C1 segment of cervical spinal cord (tissue), 14 donors: ENCODE measurements around the gene KCNA2.

Experiments used
- DNase-seq, 14 donors: peaks; one replicate each; lab custom pipeline; 2025; lab: John Stamatoyannopoulos, UW

KCNA2 gene

GRCh38 chr1:110605901-110606656 lies at the start of gene KCNA2:
KCNA2 (minus strand) TSS chr1:110606358; CDS start chr1:110604782, 1,576 bp downstream.
- DNase-seq = peak in 11 of 14 donors; percentile 49 to 88 (median 68)

DNA sequence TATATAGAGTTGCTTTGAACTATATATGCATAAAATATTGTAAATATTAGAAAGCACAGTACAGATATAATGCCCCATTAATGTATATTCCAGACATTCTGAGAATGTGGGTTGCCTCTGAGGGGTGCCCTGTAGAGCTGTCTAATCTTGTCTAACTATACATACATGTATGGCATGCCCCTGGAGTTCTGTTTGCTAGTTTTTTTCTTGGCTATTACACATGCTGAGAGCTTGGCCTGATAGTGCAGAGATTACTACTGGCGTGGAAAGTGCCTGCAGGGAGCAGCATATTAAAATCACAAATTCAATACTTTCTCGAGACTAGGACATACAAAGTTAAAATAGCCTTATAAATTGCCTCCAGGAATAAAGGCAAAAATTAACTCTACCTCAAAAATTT lies 44.5 kb upstream of the KCNA2 start:
- DNase-seq = no peak

DNA sequence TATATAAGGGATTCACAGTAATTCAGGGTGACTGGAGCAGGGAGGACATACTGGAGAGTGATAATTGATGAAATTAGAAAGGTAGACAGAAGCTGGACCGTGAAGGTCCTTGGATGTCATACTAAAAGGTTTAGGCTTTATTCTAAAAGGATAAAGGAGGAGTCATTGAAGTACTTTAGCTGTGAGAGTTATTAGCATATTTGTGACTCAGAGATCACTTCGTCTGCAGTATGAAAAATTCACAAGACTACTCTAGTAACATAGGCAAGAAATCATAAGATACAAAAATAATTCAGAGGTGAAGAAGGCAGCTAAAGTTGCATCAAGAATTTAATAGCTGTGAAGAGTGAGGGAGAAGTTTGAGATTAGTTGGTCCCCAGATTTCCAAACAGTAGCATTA lies 42.3 kb upstream of the KCNA2 start:
- no peak for DNase-seq

DNA sequence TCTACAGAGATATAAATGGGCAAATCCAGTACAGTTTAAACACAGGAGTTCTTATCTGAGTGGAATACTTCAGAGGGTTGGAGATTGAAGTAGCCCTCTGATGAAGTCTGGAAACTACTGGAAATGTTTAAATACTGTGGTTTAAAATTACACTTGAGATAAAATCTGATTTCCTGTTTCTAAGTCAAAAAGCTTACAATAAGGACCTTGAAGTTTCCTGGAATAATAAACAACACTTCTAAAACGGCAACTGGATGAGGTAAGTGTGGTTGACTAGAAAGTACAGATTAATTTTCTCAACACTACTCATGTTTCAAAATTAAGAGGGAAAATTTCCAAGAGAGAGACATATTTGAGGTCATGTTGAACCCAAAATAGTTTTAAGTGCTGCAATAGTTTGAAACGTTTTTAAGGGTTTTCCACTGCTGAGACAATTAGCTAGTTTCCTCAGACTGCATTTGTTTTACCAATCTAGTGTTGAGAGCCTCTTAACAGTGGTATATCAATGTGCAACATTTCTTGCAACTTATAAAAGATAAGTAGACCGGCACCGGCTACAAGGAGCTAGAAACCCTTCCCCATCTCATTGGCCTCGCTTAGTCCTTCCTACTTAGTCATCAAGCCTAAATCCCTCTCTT lies 41.2 kb upstream of the KCNA2 start:
- no peak for DNase-seq

- DNase-seq = no peak
These were observed 39.9 kb upstream of the KCNA2 start for GRCh38 chr1:110645821-110646735.

GRCh38 chr1:110645211-110645610 lies 39.1 kb upstream of the KCNA2 start:
- DNase-seq = no peak

DNA sequence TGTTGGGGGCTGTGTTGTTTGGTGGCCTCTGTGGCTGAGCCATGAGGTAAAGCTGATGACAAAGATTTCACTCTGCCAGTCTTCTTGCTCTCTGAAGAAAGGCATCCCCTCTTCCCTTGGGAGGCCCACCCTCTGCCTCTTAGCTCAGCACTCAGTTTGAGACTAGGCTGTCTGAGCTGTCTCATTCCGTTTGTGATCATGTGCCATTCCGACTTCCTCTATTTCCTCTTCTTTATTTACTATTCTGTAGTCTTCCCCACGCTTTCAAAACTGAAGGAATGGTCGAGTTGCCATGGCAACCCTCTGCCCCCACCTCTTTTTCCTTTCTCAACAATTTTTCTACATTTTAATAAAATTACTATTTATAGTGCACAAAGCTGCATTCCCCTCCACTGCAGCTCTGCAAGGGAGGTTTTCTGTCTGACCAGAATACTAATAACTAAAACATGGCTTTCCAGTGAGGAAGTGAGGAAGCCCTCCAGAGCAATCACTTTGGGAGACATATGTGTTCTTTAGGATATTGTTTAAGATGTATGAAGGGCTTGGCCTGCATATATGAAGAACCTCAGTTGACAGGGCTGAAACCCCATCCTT lies 37.8 kb upstream of the KCNA2 start:
- DNase-seq = no peak

- DNase-seq = no peak
These were observed 33.7 kb upstream of the KCNA2 start for GRCh38 chr1:110639724-110640386.

- DNase-seq = no peak
These were observed 32.4 kb upstream of the KCNA2 start for GRCh38 chr1:110638556-110638955.

- DNase-seq = no peak
These were observed 31.9 kb upstream of the KCNA2 start for GRCh38 chr1:110638058-110638457.

DNA sequence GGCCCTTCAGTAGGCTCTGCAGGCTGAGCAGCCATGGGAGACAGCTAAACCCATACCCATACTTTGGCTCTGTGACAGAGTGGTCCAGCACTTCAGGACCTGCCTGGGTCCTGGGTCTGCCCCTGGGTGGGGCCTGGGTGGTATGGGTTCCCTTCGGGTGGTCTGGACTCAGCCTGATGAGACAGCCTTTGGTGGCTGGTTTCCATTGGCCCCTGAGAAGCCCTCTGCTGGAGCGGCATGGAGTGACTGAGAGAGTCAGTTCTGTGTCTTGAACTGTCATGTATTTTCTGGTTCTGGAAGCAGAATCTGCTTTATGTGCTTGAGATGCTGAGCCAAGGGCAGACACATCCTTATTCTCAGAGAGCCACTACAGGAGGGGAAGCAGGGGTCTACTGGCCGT lies 31.3 kb upstream of the KCNA2 start:
- no peak for DNase-seq

- DNase-seq = no peak
These were observed 30.2 kb upstream of the KCNA2 start for GRCh38 chr1:110636149-110636935.

GRCh38 chr1:110635434-110635833 lies 29.3 kb upstream of the KCNA2 start:
- no peak for DNase-seq

DNA sequence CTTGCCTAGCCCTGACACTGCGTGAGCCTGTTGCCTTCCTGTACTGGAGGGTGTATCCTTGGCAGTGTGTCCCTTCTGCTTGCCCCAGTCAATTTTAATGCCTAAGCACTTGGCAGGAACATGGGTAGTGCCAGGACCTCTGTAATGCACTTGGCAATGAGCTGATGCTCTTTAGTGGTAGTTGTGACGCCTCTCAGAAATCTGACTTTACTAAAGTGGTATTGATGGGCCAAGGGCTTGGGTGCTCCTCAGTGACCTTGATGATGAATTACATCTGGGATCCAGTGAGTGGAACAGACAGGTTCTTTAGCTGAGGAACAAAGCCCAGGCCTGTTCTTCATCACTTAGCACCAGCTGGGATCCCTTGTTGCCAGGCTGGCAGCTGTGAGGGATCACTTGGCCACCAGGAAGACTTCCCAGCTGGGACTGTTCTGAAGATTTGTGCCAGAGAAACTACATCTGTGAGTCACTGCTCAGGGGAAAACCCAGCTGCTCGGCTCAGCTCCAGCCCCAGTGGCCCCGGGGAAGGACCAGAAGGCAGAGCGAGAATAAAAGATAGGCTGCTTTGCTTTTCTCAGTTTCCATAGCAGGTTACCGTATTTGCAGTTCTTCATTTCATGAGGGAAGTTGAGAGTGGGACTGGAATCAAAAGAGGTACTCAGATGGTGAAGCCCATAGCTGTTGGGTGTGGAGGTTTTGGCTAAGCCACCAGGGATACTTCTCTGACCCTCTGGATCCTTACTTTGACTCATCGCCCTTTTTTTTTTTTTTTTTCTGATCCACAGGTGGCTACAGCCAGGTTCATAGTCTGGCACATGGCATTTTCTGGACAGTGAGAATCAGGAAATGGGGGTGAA lies 28.5 kb upstream of the KCNA2 start:
- peak in 10 of 14 donors; percentile 12 to 88 (median 42) for DNase-seq

DNA sequence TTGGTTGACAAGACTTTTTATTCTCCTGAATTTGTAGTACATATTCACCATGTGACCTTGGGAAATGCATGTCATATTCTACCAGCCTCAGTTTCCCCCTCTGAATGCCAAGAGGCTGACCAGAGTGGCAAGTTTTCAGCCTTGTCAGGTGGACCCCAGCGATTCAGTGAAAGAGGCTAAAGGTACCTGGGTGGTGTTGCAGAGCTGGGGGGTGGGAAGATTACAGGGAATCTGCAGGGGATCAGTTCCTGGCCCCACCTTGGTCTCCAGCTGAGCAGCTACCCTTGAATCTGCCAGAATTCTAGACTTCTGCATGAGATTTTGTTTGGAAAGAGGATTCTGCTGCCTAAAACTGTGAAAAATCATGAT lies 27.9 kb upstream of the KCNA2 start:
- DNase-seq = no peak

- DNase-seq = no peak
These were observed 27.5 kb upstream of the KCNA2 start for GRCh38 chr1:110633646-110634030.

DNA sequence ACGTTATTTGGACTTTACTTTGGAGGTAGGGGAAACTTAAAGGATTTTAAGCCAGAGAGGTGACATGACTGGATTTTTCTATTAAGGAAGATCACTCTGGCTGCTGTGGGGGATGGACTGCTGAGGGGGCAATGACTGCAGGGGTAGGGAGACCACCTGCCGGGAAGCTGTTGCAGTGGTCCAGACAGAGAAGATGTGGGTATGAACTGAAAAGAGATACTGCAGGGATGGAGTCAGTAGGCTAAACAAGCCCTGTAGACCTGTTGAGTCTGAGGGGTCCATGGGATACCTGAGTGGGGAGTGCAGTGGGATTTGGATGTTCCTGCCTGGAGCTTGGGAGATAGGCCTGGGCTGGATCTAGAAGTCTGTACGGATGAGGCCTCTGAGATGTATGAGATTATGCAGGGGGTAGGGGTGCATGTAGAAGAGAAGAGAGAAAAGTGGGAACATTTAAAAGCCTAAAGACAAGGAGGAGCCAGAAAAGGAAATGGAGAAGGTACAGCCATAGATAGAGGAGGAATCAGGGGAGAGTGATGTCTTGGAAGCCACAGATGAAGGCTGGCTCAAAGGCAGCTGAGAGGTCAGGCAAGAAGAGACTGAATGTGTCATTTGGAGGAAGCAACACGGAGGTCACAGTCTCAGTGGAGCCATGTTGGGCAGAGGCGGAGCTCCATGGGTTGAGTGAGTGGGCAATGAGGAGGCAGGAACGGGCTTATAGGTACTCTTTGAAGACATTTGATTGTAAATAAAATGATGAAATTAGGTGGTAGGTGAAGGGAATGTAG lies 25.9 kb upstream of the KCNA2 start:
- no peak for DNase-seq

DNA sequence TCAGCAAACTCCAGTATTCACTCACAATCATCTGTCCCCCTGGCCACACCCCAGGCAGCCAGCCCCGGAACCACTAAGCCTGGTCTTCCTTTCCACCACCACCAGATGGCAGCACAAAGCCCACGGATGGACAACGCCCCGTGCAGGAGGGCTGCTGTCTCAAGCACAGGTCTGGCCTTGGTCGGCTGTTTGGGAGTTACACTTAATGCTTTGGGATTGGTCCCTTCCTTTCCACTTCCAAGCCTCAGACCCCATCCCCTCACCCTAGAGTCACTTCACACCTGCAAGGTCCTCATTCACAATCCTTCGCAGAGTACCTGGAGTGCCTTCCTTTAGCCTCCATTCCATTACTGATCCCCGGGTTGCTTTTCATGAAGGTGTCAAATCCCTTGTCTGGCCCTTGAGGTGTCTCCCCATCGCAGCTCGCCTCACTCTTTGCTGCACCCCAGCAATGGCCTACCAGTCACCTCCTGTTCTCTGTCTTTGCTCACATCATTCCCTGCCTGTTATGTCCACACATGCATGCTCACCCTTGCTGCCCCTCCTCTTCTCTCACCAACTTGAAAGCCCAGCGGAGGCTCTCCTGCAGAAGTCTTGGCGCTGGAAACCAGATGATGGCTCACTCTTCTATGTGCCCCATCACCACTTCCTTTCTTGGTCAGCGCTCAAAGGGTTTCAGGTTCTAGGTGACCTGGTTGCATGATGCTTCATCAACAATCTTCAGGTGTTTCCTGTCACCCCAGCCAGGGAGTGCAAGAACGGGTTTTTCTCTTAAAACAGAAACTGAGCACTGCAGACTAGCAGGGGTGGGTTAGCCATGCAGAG lies 24.9 kb upstream of the KCNA2 start:
- DNase-seq = peak in 10 of 14 donors; percentile 18 to 52 (median 33)
